ENCODE measurements around the gene PHLDB3. TPM values are rescaled to one million over a fixed set of nuclear protein-coding genes. Genes with fewer than 3 reads are reported as not detected.
A peak's percentile ranks its signal among the peaks of the same experiment; 100 is the strongest.
"Not testable (repeated sequence)": the region's sequence is repeated elsewhere in the genome, so short reads cannot be mapped to it uniquely, and the experiment has no call there.

PHLDB3 gene
- total RNA-seq, 3 donors from 2014 or later: 17.0 to 33.7 (median 26.2) TPM

DNA sequence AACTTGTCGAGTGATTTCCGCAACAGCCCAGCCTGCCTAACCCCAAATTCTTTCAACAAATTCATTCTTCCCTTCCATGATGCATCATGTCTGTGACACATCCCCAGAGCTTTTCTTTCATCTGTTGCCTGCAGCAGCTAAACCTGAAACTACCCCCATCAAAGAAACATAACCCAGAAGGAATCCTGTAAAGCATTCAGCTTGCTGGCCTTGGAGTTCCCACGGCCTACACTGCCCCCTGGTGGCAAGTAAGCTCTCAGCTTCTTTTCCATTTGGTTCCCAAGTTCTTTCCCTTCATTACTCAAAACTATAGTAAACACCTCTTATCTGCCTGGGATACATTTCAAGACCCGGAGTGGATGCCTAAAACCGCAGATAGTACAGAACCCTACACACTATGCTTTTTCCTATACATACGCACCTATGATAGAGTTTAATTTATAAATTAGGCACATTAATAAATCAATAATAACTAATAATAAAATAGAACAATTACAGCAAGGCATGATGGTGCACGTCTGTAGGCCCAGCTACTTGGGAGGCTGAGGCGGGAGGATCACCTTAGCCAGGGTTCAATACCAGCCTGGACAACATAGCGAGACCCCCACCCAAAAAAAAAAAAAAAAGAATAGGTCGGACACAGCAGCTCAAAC lies 15.0 kb upstream of the PHLDB3 start:
- Mint-ChIP-seq H3K9me3 (no peaks in the 10 kb centered on the region), H3K36me3 (ENCODE audit: insufficient read depth) (no peaks in the 10 kb centered on the region), H3K4me1 (ENCODE audit: low read depth) (peaks cover 11% of the 10 kb centered on the region), H3K4me3 (no peak overlapping the region), H3K27me3 (ENCODE audit: low read depth) (no peaks in the 10 kb centered on the region)
- DNase-seq (peak; percentile 82), ATAC-seq (peak; percentile 99 to 100)

- H3K9me3 Mint-ChIP-seq: no peaks in the 10 kb centered on the region
- H3K36me3 Mint-ChIP-seq (ENCODE audit: insufficient read depth): peaks cover 2% of the 10 kb centered on the region
- H3K27me3 Mint-ChIP-seq (ENCODE audit: low read depth): no peaks in the 10 kb centered on the region
- ATAC-seq (no peak), DNase-seq (no peak)
- H3K4me3 Mint-ChIP-seq: no peak overlapping the region
- peaks cover 8% of the 10 kb centered on the region for H3K4me1 Mint-ChIP-seq (ENCODE audit: low read depth)
These were observed 13.5 kb upstream of the PHLDB3 start for GRCh38 chr19:43518051-43518450.

DNA sequence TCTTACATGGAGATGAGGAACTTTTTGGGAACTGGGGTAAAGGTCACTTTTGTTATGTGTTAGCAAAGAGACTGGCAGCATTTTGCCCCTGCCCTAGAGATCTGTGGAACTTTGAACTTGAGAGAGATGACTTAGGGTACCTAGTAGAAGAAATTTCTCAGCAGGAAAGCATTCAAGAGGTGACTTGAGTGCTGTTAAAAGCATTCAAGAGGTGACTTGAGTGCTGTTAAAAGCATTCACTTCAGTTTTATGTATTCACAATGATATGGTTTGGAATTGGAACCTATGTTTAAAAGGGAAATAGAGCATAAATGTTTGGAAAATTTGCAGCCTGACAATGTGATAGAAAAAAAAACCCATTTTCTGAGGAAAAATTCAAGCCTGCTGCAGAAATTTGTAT lies 7.9 kb upstream of the PHLDB3 start:
- not testable (repeated sequence) for DNase-seq; H3K4me1 Mint-ChIP-seq (ENCODE audit: low read depth); H3K36me3 Mint-ChIP-seq (ENCODE audit: insufficient read depth); H3K27me3 Mint-ChIP-seq (ENCODE audit: low read depth); ATAC-seq; H3K4me3 Mint-ChIP-seq; H3K9me3 Mint-ChIP-seq

GRCh38 chr19:43511324-43511723 lies 6.8 kb upstream of the PHLDB3 start:
- Mint-ChIP-seq H3K27me3 (ENCODE audit: low read depth) (no peaks in the 10 kb centered on the region), H3K4me3 (no peak overlapping the region), H3K4me1 (ENCODE audit: low read depth) (no peaks in the 10 kb centered on the region), H3K9me3 (no peaks in the 10 kb centered on the region), H3K36me3 (ENCODE audit: insufficient read depth) (peaks cover 9% of the 10 kb centered on the region)
- no peak for DNase-seq
- ATAC-seq: no peak

DNA sequence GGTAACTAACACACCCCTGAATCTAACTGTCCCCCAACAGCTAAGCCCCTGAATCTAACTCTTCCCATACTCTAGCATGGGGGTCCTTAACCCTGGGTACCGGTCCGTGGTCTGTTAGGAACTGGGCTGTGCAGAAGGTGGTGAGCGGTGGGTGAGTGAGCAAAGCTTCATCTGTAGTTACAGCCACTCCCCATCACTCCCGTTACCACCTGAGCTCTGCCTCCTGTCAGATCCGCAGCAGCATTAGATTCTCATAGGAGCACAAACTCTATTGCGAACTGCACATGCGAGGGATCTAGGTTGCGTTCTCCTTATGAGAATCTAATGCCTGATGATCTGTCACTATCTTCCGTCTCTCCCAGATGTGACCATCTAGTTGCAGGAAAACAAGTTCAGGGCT lies 6.2 kb upstream of the PHLDB3 start:
- Mint-ChIP-seq H3K4me1 (ENCODE audit: low read depth) (peaks cover 3% of the 10 kb centered on the region), H3K27me3 (ENCODE audit: low read depth) (no peaks in the 10 kb centered on the region), H3K9me3 (no peaks in the 10 kb centered on the region), H3K36me3 (ENCODE audit: insufficient read depth) (peaks cover 9% of the 10 kb centered on the region), H3K4me3 (no peak overlapping the region)
- no peak for DNase-seq
- no peak for ATAC-seq

DNA sequence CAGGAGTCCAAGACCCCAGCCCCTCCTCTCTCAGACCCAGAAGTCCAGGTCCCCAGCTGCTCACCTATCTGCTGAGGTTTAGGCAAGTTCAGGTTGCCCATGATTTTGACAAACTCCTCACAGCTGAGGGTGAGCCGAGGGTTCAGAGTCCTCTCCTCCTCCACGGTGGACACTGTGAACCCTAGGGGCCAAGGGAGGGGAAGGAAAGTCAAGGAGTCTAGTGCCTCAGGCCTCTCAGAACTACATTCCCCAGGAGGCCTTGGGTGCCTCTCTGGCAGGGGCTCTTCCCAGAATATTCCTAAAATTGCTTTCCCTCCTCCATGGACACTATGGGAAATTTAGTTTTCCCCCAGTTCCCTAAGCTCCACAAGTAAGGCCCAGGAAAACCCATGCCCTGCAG lies 3.3 kb upstream of the PHLDB3 start:
- Mint-ChIP-seq H3K9me3 (no peaks in the 10 kb centered on the region), H3K4me3 (no peak overlapping the region), H3K4me1 (ENCODE audit: low read depth) (peaks cover 19% of the 10 kb centered on the region), H3K36me3 (ENCODE audit: insufficient read depth) (peaks cover 9% of the 10 kb centered on the region), H3K27me3 (ENCODE audit: low read depth) (no peaks in the 10 kb centered on the region)
- ATAC-seq: no peak
- DNase-seq: no peak

GRCh38 chr19:43506629-43507028 lies 2.1 kb upstream of the PHLDB3 start:
- H3K36me3 Mint-ChIP-seq (ENCODE audit: insufficient read depth): peaks cover 9% of the 10 kb centered on the region

GRCh38 chr19:43505941-43506340 lies 1.4 kb upstream of the PHLDB3 start:
- ATAC-seq (no peak), DNase-seq (no peak)
- Mint-ChIP-seq H3K9me3 (no peaks in the 10 kb centered on the region), H3K4me3 (no peak overlapping the region), H3K36me3 (ENCODE audit: insufficient read depth) (peaks cover 9% of the 10 kb centered on the region), H3K27me3 (ENCODE audit: low read depth) (no peaks in the 10 kb centered on the region), H3K4me1 (ENCODE audit: low read depth) (peaks cover 28% of the 10 kb centered on the region)

More at GRCh38 chr19:43506629-43507028, 2.1 kb upstream of the PHLDB3 start:
- Mint-ChIP-seq H3K4me1 (ENCODE audit: low read depth) (peaks cover 28% of the 10 kb centered on the region), H3K9me3 (no peaks in the 10 kb centered on the region), H3K4me3 (no peak overlapping the region), H3K27me3 (ENCODE audit: low read depth) (no peaks in the 10 kb centered on the region)
- no peak for DNase-seq
- no peak for ATAC-seq

DNA sequence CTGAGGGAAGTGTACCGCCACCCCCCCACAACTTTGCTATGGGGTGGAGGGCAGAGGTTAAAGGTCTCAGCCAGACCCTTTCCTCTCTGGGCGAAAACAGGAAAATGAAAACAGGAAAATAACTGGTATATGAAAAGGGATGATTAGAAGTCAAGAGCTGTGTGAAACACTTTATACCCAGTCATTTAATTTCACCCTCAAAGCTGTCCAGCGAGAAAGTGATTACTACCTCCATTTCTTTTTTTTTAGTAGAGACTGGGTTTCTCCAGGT lies 575 bp upstream of the PHLDB3 start:
- Mint-ChIP-seq H3K4me3 (peak overlapping the region; percentile 49), H3K27me3 (ENCODE audit: low read depth) (no peaks in the 10 kb centered on the region), H3K4me1 (ENCODE audit: low read depth) (peaks cover 31% of the 10 kb centered on the region), H3K36me3 (ENCODE audit: insufficient read depth) (peaks cover 10% of the 10 kb centered on the region), H3K9me3 (no peaks in the 10 kb centered on the region)
- DNase-seq (no peak), ATAC-seq (no peak)

- H3K36me3 Mint-ChIP-seq (ENCODE audit: insufficient read depth): peaks cover 12% of the 10 kb centered on the region
These were observed 783 bp downstream of the PHLDB3 start for GRCh38 chr19:43503501-43504425.

DNA sequence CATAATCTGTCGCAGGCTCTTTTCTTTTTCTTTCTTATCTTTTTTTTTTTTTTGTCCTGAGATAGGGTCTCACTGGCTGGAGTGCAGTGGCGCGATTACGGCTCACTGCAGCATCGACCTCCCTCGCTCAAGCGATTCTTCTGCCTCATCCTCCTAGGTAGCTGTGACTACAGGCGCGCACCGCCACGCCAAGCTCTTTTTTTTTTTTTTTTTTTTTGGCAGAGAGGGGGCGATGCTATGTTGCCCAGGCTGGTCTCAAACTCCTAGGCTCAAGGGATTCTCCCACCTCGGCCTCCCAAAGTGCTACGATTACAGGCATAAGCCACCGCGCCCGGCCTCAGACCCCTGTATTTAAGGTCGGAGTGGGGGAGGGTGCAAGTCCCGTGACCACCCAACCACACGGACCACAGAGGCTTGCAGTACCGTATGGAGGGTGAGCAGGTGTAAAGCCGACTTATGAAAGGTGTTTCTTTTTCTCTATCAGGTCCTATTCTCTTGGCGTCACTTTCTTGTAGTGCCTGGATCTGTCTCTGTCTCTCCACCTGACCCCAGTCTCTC lies 2.0 kb downstream of the PHLDB3 start:
- Mint-ChIP-seq H3K4me1 (ENCODE audit: low read depth) (peaks cover 31% of the 10 kb centered on the region), H3K27me3 (ENCODE audit: low read depth) (no peaks in the 10 kb centered on the region), H3K36me3 (ENCODE audit: insufficient read depth) (peaks cover 19% of the 10 kb centered on the region), H3K4me3 (peak overlapping the region; percentile 88), H3K9me3 (no peaks in the 10 kb centered on the region)
- DNase-seq (no peak), ATAC-seq (no peak)

More at GRCh38 chr19:43503501-43504425, 783 bp downstream of the PHLDB3 start:
- H3K4me3 Mint-ChIP-seq: peak overlapping the region; percentile 88
- peaks cover 31% of the 10 kb centered on the region for H3K4me1 Mint-ChIP-seq (ENCODE audit: low read depth)
- DNase-seq (peak; percentile 100), ATAC-seq (peak; percentile 95 to 96)
- no peaks in the 10 kb centered on the region for H3K27me3 Mint-ChIP-seq (ENCODE audit: low read depth)
- H3K9me3 Mint-ChIP-seq: no peaks in the 10 kb centered on the region

DNA sequence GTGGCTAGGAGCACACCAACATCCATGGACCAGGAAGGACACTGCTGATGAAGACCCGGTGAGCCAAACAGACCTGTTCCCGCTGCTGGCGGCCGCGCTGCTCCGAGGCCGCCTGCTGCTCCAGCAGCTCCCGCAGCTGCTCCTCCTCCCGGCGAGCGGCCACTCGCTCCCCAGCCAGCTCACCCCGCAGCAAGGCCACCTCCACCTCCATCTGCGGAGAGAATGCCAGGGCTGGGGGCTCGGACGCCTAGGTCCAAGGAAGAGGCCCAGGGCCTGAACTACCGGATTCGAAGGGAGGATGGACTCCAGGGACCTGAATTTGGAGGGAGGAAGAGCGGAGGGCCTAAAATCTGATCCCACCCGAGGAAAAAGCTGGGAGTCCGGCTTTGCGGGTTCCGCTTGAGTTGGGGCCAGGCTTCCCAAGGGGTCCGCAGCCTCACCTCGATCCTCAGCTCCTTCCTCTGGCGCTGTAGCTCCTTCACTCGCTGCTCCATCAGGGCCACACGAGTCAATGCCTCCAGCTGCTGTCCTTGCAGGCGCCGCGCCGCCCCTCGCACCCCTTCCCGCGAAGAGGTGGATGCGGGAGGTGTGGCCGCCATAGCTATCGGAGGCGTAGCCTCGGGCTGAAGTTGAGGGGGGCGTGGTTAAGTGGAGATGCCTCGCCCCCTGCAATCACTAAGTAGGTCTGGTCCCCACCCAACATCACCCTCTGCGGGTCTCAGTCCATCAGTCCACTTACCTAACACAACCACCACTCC lies 2.7 kb downstream of the PHLDB3 start:
- H3K9me3 Mint-ChIP-seq: no peaks in the 10 kb centered on the region
- DNase-seq (no peak), ATAC-seq (no peak)
- peak overlapping the region; percentile 88 for H3K4me3 Mint-ChIP-seq
- peaks cover 31% of the 10 kb centered on the region for H3K4me1 Mint-ChIP-seq (ENCODE audit: low read depth)
- H3K36me3 Mint-ChIP-seq (ENCODE audit: insufficient read depth): peaks cover 21% of the 10 kb centered on the region
- H3K27me3 Mint-ChIP-seq (ENCODE audit: low read depth): no peaks in the 10 kb centered on the region

- peaks cover 19% of the 10 kb centered on the region for H3K4me1 Mint-ChIP-seq (ENCODE audit: low read depth)
These were observed 5.5 kb downstream of the PHLDB3 start for GRCh38 chr19:43499042-43499441.

GRCh38 chr19:43498233-43498842 lies 6.2 kb downstream of the PHLDB3 start:
- Mint-ChIP-seq H3K27me3 (ENCODE audit: low read depth) (no peaks in the 10 kb centered on the region), H3K36me3 (ENCODE audit: insufficient read depth) (peaks cover 31% of the 10 kb centered on the region), H3K9me3 (no peaks in the 10 kb centered on the region), H3K4me1 (ENCODE audit: low read depth) (peaks cover 17% of the 10 kb centered on the region), H3K4me3 (no peak overlapping the region)
- ATAC-seq: no peak
- DNase-seq: no peak

More at GRCh38 chr19:43499042-43499441, 5.5 kb downstream of the PHLDB3 start:
- H3K9me3 Mint-ChIP-seq: no peaks in the 10 kb centered on the region
- H3K27me3 Mint-ChIP-seq (ENCODE audit: low read depth): no peaks in the 10 kb centered on the region
- no peak for ATAC-seq
- H3K4me3 Mint-ChIP-seq: no peak overlapping the region
- H3K36me3 Mint-ChIP-seq (ENCODE audit: insufficient read depth): peaks cover 31% of the 10 kb centered on the region
- no peak for DNase-seq

Measured in activated T-cell treated with anti-CD3 and anti-CD28 coated beads, Interleukin-2, amount 50 U/mL, for 4 hours (primary cell).